ENCODE measurements around the gene RTN1. TPM values are rescaled to one million over a fixed set of nuclear protein-coding genes. Genes with fewer than 3 reads are reported as not detected.

The RTN1 gene
- total and polyA plus RNA-seq, 2 experiments from 2014 or later: 4.2 to 4.3 TPM

DNA sequence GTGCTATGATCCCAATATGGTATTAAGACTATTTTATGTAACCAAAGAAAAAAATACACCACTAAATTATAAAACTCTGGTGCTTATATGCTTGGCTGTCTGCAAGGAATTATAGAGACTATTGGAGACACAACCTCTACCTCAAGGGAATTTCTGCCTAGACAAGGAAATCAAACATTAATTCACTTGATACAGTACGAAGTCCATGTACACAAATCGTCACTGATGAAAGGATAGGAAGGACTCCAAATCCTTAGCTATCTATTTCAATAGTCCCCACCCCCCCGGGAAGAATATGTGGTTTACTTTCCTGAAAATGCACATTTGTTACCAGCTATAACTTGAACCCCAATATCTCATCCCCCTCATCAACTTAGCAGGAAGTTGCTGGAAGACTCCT is 21.9 kb downstream of the RTN1 start:
- no peaks in the 10 kb centered on the region for H3K36me3 ChIP-seq (ENCODE audit: insufficient read depth)
- H3K36me3 Mint-ChIP-seq (ENCODE audit: low read depth): no peaks in the 10 kb centered on the region
- DNase-seq (ENCODE audit: low spot score): no peak
- ATAC-seq: no peak
- no peaks in the 10 kb centered on the region for H3K79me2 ChIP-seq (replicated peaks; ENCODE audit: insufficient read depth)
- no peak overlapping the region for H3K4me3 ChIP-seq
- no peaks in the 10 kb centered on the region for H3K9me2 ChIP-seq (ENCODE audit: insufficient read depth)
- H3K4me1 ChIP-seq (ENCODE audit: insufficient read depth): no peaks in the 10 kb centered on the region
- no peak overlapping the region for H3K27ac ChIP-seq (ENCODE audit: low read depth)
- H3K27ac Mint-ChIP-seq: no peak overlapping the region
- H3K4me2 ChIP-seq: no peak overlapping the region
- TF ChIP-seq POLR2AphosphoS5 (IDR thresholded peaks at IDR 0.05; ENCODE audit: low read depth): no peak
- TF ChIP-seq NANOG (IDR thresholded peaks at IDR 0.05; ENCODE audit: borderline replicate concordance): no peak
- TF ChIP-seq JUNB (IDR thresholded peaks at IDR 0.05; ENCODE audit: unreplicated experiment): no peak
- no peak for TF ChIP-seq EZH2phosphoT487 (IDR thresholded peaks at IDR 0.05; ENCODE audit: unreplicated experiment)
- no peak for TF ChIP-seq EZH2 (IDR thresholded peaks at IDR 0.05; ENCODE audit: low read depth, unreplicated experiment)
- TF ChIP-seq ZNF114 (CRISPR knock-in tag; IDR thresholded peaks at IDR 0.05): no peak
- no peak for TF ChIP-seq STAT1 (IDR thresholded peaks at IDR 0.05; ENCODE audit: unreplicated experiment)
- TF ChIP-seq, protein P1, sequence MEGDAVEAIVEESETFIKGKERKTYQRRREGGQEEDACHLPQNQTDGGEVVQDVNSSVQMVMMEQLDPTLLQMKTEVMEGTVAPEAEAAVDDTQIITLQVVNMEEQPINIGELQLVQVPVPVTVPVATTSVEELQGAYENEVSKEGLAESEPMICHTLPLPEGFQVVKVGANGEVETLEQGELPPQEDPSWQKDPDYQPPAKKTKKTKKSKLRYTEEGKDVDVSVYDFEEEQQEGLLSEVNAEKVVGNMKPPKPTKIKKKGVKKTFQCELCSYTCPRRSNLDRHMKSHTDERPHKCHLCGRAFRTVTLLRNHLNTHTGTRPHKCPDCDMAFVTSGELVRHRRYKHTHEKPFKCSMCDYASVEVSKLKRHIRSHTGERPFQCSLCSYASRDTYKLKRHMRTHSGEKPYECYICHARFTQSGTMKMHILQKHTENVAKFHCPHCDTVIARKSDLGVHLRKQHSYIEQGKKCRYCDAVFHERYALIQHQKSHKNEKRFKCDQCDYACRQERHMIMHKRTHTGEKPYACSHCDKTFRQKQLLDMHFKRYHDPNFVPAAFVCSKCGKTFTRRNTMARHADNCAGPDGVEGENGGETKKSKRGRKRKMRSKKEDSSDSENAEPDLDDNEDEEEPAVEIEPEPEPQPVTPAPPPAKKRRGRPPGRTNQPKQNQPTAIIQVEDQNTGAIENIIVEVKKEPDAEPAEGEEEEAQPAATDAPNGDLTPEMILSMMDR (conservative IDR thresholded peaks at IDR 0.05; ENCODE audit: low read depth in 2 of 2): no peak
- no peak for TF ChIP-seq ZNF331 (CRISPR knock-in tag; IDR thresholded peaks at IDR 0.05; ENCODE audit: low read depth)
- TF ChIP-seq, protein P2, sequence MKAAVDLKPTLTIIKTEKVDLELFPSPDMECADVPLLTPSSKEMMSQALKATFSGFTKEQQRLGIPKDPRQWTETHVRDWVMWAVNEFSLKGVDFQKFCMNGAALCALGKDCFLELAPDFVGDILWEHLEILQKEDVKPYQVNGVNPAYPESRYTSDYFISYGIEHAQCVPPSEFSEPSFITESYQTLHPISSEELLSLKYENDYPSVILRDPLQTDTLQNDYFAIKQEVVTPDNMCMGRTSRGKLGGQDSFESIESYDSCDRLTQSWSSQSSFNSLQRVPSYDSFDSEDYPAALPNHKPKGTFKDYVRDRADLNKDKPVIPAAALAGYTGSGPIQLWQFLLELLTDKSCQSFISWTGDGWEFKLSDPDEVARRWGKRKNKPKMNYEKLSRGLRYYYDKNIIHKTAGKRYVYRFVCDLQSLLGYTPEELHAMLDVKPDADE (IDR thresholded peaks at IDR 0.05): no peak
- TF ChIP-seq, protein P3, sequence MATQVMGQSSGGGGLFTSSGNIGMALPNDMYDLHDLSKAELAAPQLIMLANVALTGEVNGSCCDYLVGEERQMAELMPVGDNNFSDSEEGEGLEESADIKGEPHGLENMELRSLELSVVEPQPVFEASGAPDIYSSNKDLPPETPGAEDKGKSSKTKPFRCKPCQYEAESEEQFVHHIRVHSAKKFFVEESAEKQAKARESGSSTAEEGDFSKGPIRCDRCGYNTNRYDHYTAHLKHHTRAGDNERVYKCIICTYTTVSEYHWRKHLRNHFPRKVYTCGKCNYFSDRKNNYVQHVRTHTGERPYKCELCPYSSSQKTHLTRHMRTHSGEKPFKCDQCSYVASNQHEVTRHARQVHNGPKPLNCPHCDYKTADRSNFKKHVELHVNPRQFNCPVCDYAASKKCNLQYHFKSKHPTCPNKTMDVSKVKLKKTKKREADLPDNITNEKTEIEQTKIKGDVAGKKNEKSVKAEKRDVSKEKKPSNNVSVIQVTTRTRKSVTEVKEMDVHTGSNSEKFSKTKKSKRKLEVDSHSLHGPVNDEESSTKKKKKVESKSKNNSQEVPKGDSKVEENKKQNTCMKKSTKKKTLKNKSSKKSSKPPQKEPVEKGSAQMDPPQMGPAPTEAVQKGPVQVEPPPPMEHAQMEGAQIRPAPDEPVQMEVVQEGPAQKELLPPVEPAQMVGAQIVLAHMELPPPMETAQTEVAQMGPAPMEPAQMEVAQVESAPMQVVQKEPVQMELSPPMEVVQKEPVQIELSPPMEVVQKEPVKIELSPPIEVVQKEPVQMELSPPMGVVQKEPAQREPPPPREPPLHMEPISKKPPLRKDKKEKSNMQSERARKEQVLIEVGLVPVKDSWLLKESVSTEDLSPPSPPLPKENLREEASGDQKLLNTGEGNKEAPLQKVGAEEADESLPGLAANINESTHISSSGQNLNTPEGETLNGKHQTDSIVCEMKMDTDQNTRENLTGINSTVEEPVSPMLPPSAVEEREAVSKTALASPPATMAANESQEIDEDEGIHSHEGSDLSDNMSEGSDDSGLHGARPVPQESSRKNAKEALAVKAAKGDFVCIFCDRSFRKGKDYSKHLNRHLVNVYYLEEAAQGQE (IDR thresholded peaks at IDR 0.05; ENCODE audit: unreplicated experiment): no peak
- TF ChIP-seq, protein P4, sequence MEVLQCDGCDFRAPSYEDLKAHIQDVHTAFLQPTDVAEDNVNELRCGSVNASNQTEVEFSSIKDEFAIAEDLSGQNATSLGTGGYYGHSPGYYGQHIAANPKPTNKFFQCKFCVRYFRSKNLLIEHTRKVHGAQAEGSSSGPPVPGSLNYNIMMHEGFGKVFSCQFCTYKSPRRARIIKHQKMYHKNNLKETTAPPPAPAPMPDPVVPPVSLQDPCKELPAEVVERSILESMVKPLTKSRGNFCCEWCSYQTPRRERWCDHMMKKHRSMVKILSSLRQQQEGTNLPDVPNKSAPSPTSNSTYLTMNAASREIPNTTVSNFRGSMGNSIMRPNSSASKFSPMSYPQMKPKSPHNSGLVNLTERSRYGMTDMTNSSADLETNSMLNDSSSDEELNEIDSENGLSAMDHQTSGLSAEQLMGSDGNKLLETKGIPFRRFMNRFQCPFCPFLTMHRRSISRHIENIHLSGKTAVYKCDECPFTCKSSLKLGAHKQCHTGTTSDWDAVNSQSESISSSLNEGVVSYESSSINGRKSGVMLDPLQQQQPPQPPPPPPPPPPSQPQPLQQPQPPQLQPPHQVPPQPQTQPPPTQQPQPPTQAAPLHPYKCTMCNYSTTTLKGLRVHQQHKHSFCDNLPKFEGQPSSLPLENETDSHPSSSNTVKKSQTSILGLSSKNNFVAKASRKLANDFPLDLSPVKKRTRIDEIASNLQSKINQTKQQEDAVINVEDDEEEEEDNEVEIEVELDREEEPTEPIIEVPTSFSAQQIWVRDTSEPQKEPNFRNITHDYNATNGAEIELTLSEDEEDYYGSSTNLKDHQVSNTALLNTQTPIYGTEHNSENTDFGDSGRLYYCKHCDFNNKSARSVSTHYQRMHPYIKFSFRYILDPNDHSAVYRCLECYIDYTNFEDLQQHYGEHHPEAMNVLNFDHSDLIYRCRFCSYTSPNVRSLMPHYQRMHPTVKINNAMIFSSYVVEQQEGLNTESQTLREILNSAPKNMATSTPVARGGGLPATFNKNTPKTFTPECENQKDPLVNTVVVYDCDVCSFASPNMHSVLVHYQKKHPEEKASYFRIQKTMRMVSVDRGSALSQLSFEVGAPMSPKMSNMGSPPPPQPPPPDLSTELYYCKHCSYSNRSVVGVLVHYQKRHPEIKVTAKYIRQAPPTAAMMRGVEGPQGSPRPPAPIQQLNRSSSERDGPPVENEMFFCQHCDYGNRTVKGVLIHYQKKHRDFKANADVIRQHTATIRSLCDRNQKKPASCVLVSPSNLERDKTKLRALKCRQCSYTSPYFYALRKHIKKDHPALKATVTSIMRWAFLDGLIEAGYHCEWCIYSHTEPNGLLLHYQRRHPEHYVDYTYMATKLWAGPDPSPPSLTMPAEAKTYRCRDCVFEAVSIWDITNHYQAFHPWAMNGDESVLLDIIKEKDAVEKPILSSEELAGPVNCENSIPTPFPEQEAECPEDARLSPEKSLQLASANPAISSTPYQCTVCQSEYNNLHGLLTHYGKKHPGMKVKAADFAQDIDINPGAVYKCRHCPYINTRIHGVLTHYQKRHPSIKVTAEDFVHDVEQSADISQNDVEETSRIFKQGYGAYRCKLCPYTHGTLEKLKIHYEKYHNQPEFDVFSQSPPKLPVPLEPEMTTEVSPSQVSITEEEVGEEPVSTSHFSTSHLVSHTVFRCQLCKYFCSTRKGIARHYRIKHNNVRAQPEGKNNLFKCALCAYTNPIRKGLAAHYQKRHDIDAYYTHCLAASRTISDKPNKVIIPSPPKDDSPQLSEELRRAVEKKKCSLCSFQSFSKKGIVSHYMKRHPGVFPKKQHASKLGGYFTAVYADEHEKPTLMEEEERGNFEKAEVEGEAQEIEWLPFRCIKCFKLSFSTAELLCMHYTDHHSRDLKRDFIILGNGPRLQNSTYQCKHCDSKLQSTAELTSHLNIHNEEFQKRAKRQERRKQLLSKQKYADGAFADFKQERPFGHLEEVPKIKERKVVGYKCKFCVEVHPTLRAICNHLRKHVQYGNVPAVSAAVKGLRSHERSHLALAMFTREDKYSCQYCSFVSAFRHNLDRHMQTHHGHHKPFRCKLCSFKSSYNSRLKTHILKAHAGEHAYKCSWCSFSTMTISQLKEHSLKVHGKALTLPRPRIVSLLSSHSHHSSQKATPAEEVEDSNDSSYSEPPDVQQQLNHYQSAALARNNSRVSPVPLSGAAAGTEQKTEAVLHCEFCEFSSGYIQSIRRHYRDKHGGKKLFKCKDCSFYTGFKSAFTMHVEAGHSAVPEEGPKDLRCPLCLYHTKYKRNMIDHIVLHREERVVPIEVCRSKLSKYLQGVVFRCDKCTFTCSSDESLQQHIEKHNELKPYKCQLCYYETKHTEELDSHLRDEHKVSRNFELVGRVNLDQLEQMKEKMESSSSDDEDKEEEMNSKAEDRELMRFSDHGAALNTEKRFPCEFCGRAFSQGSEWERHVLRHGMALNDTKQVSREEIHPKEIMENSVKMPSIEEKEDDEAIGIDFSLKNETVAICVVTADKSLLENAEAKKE (CRISPR knock-in tag; IDR thresholded peaks at IDR 0.05): no peak
- TF ChIP-seq CREB1 (CRISPR knock-in tag; IDR thresholded peaks at IDR 0.05; ENCODE audit: low read depth): no peak
- H3K9me3 Mint-ChIP-seq: no peaks in the 10 kb centered on the region
- H3K27me3 ChIP-seq (ENCODE audit: insufficient read depth): no peaks in the 10 kb centered on the region
- no peaks in the 10 kb centered on the region for H3K27me3 Mint-ChIP-seq (ENCODE audit: insufficient read depth, low read depth, poor library complexity)
- peaks cover 5% of the 10 kb centered on the region; the same call in 2 of the 3 replicates for H3K4me1 Mint-ChIP-seq
- no peaks in the 10 kb centered on the region for H4K20me1 ChIP-seq (replicated peaks; ENCODE audit: insufficient read depth)
- H3F3A ChIP-seq (replicated peaks; ENCODE audit: low read depth): no peaks in the 10 kb centered on the region
- H3K4me3 Mint-ChIP-seq: no peak overlapping the region
- no peak overlapping the region for H2AFZ ChIP-seq
